Ascending aorta (tissue), 2 donors: Measurements from ENCODE around the gene MXI1. TPM values are rescaled to one million over a fixed set of nuclear protein-coding genes. Genes with fewer than 3 reads are reported as not detected.

Experiments used
- DNase-seq, 2 donors: peaks; one replicate each; pipeline ENCODE4 v3.0.0-alpha.2; 2019; ENCODE audit warnings: low spot score in 2 of 2
- H3K27ac ChIP-seq, 2 donors: fragments of 200-600 bp; sonication (generic); one replicate each; pipeline ENCODE4 v1.5.1; 2016 to 2017; ENCODE audit warnings: mild to moderate bottlenecking in 1 of 2
- H3K27me3 ChIP-seq: fragments of 200-600 bp; sonication (generic); one replicate; pipeline ENCODE4 v1.5.1; 2017
- H3K36me3 ChIP-seq, 2 donors: fragments of 200-600 bp; sonication (generic); one replicate each; pipeline ENCODE4 v1.5.1; 2016
- H3K4me1 ChIP-seq, 2 donors: fragments of 200-600 bp; sonication (generic); one replicate each; pipeline ENCODE4 v1.5.1; 2016 to 2017; ENCODE audit warnings: mild to moderate bottlenecking in 1 of 2
- H3K4me3 ChIP-seq, 2 donors: fragments of 200-600 bp; sonication (generic); one replicate each; pipeline ENCODE4 v1.5.1; 2016 to 2017; ENCODE audit warnings: mild to moderate bottlenecking in 1 of 2
- H3K9me3 ChIP-seq, 2 donors: fragments of 200-600 bp; sonication (generic); one replicate each; pipeline ENCODE4 v1.5.1; 2016
- CTCF ChIP-seq, 3 experiments: fragments of 200-600 bp in 2 of 3; fragments of 450-650 bp in 1 of 3; sonication (generic) in 2 of 3; IDR thresholded peaks; one replicate each; pipeline ENCODE4 v1.5.1; 2016 to 2019; ENCODE audit warnings: antibody characterized with exemption in 3 of 3, mild to moderate bottlenecking in 1 of 3, moderate library complexity in 1 of 3
- intact Hi-C: fragments of 100-400 bp; cut with DNase I; formaldehyde crosslinking; loops from one replicate; pipeline ENCODE4 v1.15.1; 2023
- total RNA-seq: library from RNA; depleted of rRNA; stranded (reverse); fragments of >200 nt; gene quantifications from one replicate; pipeline ENCODE4 v1.1.0, GENCODE V29; 2016

The MXI1 gene
- total RNA-seq, 1 donor from 2014 or later, result 95.0 TPM

- intact Hi-C loops, result loop anchor here (5.0 kb wide), 1 partner anchor 395 kb away; no protein-coding TSS in a partner anchor
- H3K27ac ChIP-seq, result peak overlapping the region; percentile 84 to 90
Observed at GRCh38 chr10:110277591-110277990, 70.2 kb downstream of the MXI1 start.

DNA sequence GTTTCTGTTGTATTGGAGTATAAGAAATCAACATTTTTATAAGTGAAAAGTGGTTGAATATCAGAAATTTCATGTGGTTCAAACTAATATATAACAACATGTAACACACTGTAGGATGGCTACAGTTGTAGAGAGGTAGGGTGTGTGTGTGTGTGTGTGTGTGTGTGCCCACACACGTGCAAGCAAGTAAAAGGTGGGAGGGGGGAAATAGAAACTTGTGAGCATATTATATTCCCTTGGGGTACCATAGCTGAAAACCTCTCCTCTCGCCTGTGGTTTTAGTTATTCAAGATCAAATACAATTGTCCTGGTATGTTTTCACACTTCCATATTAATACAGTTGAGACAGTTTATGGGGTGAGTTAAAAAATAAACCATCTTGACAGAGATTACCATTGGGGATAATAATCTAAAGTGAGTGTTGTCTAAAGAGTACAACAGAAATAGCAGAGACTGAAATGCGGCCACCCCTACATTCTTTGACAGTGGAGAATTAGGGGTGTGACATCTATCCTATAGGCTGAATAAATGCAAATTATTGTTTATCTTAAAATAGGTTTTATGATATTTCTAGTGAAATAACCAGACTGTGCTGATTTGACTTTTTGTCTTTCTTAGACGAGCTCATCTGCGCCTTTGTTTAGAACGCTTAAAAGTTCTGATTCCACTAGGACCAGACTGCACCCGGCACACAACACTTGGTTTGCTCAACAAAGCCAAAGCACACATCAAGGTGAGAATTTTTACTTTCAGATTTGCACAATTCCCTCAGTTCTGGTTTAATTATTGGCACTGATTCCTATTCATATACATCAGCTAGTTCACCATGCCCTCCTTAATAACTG is 71.4 kb downstream of the MXI1 start:
- Histone ChIP-seq H3K4me3 (peak overlapping the region; percentile 14 to 33), H3K4me1 (peaks cover 0 to 52% of the 10 kb centered on the region in 2 donors), H3K27me3 (no peaks in the 10 kb centered on the region), H3K36me3 (peaks cover 3 to 7% of the 10 kb centered on the region in 2 donors), H3K27ac (peak overlapping the region; percentile 42 to 84), H3K9me3 (no peaks in the 10 kb centered on the region)
- no peak for TF ChIP-seq CTCF (IDR thresholded peaks at IDR 0.05)
- no peak for DNase-seq
- intact Hi-C loops, result loop anchor here (1.0 to 5.0 kb wide), 4 partner anchors 52 to 396 kb away; no protein-coding TSS in a partner anchor

More at GRCh38 chr10:110277591-110277990, 70.2 kb downstream of the MXI1 start:
- Histone ChIP-seq H3K4me1 (peaks cover 0 to 60% of the 10 kb centered on the region in 2 donors), H3K9me3 (no peaks in the 10 kb centered on the region), H3K27me3 (no peaks in the 10 kb centered on the region), H3K4me3 (no peak overlapping the region), H3K36me3 (peaks cover 3 to 7% of the 10 kb centered on the region in 2 donors)
- DNase-seq, result no peak
- no peak for TF ChIP-seq CTCF (IDR thresholded peaks at IDR 0.05)

DNA sequence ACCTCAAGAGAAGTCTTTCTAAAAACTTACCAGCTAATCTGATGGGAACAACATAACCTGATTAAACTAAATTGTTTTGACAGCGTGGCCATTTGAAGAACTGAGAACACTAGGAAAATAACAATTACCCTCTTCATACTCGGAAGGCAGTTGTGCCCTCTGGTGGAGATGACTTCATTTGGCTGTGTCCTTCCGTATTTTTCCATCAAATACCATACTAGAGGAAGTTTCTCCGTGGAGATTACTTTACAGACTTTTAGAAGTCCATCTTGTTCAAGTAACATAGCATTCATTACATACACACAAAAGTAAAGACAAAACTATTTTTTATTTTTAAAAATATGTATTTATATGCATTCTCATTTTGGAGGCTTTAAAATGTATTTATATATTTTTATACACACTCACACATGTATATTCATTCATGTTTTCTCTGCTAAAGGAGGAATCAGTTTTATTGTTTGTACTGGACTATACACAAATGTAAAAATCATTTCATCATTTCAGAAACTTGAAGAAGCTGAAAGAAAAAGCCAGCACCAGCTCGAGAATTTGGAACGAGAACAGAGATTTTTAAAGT is 72.1 kb downstream of the MXI1 start:
- peak overlapping the region; percentile 14 to 33 for H3K4me3 ChIP-seq
- peak in 1 of 2 donors; percentile 81 for DNase-seq
- intact Hi-C loops, result loop anchor here (1.0 to 5.0 kb wide), 4 partner anchors 53 to 397 kb away; no protein-coding TSS in a partner anchor
- H3K9me3 ChIP-seq, result no peaks in the 10 kb centered on the region
- H3K4me1 ChIP-seq, result peaks cover 0 to 46% of the 10 kb centered on the region in 2 donors
- peak; percentile 66 to 78 (median 76) for TF ChIP-seq CTCF (IDR thresholded peaks at IDR 0.05)
- peaks cover 3 to 7% of the 10 kb centered on the region in 2 donors for H3K36me3 ChIP-seq
- peak overlapping the region; percentile 30 to 42 for H3K27ac ChIP-seq
- H3K27me3 ChIP-seq, result no peaks in the 10 kb centered on the region

- intact Hi-C loops, result no loop called here
- peaks cover 0 to 9% of the 10 kb centered on the region in 2 donors for H3K4me1 ChIP-seq
- DNase-seq, result no peak
- H3K4me3 ChIP-seq, result no peak overlapping the region
- H3K27ac ChIP-seq, result no peak overlapping the region
- no peaks in the 10 kb centered on the region for H3K27me3 ChIP-seq
- H3K9me3 ChIP-seq, result no peaks in the 10 kb centered on the region
- peaks cover 42 to 52% of the 10 kb centered on the region in 2 donors for H3K36me3 ChIP-seq
- no peak for TF ChIP-seq CTCF (IDR thresholded peaks at IDR 0.05)
Observed at GRCh38 chr10:110284262-110284661, 76.9 kb downstream of the MXI1 start.

DNA sequence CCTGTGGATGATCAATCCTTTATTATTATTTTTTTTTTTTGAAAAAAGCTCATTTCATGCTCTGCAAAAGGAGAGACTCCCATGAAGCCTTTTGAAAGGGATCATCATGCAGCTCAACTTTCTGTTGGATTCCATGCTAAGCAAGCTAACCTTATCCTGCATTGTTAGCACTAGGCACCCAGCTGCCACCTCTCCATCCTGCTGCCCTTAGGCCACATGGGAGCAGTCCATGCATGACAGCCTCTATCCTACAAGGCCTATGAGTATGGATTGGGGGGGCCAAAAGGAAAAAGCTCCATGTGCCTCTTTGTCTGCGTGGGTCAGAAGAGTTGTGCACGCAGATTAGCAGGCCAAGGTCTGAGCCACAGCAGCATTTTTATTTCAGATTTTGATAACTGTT is 78.1 kb downstream of the MXI1 start:
- peaks cover 0 to 9% of the 10 kb centered on the region in 2 donors for H3K4me1 ChIP-seq
- intact Hi-C loops, result no loop called here
- H3K27ac ChIP-seq, result no peak overlapping the region
- peaks cover 47 to 54% of the 10 kb centered on the region in 2 donors for H3K36me3 ChIP-seq
- H3K9me3 ChIP-seq, result no peaks in the 10 kb centered on the region
- TF ChIP-seq CTCF (IDR thresholded peaks at IDR 0.05), result no peak
- no peak overlapping the region for H3K4me3 ChIP-seq
- DNase-seq, result no peak
- H3K27me3 ChIP-seq, result no peaks in the 10 kb centered on the region
